PFSK-1 (cell line): ENCODE measurements around the gene AKR1B15.

Source experiments
- POLR2AphosphoS5 ChIP-seq: IDR thresholded peaks from 2 replicates; pipeline ENCODE4 v1.6.1; 2012; ENCODE audit warnings: low read depth, mild to moderate bottlenecking, control low read depth, low read length, moderate library complexity
- SIN3A ChIP-seq: IDR thresholded peaks from 2 replicates; pipeline ENCODE4 v1.6.1; 2012; ENCODE audit warnings: mild to moderate bottlenecking, low read length, moderate library complexity, borderline replicate concordance; ENCODE audit not compliant: insufficient read depth
- TAF1 ChIP-seq: IDR thresholded peaks from 2 replicates; pipeline ENCODE4 v1.6.1; 2012; ENCODE audit warnings: low read length, control low read depth, borderline replicate concordance; ENCODE audit not compliant: insufficient read depth

DNA sequence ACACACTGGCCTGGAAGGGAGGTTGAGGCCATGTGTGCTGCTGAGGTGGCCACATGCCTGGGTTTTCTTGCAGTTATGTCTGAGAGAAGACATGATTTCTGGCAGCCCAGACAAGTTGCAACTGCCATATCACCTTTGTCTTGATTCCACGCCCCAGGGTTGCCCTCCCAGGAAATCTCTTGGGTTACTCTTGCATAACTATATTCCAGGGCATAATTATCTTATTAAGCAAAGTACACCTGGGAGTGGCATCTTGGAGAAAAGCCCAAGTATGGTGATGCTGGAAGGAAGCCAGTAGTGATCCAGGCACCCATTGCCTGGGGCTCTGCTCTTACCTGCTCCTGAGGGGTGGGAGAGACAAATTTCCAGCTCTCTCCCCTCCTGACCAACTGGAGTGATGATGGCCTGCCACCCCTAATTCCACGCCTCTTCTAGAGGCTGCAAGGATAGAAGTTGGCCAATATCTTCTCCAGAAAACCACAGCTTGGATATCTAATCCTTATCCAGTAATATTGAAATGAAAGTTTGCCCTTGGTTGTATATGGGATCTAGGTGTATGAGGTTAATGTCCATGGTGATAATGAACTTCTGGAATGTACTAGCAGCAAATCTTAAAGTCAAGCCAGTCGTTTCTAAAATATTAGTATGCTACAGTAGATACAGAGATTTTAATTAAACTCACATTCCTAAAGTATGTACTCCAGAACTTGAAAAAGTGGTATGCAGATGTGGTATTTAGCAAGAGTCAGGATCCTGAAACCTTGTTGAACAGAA lies 16.5 kb upstream of the AKR1B15 start:
- TF ChIP-seq POLR2AphosphoS5 (no peak), TAF1 (no peak), SIN3A (no peak)
